DND-41 (cell line): ENCODE data around the gene RAB3GAP2.

ENCODE experiments used
- ATAC-seq: fragments of 200-7000 bp; cut with Tn5 transposase; 3 replicates; pipeline ENCODE4 v1.9.1; 2021; ENCODE audit warnings: low read depth; ENCODE audit not compliant: insufficient read depth
- DNase-seq: peaks from one replicate; pipeline ENCODE4 v3.0.0-alpha.2; 2020
- H2AFZ ChIP-seq: 2 replicates; pipeline ENCODE4 v1.6.0; 2012; ENCODE audit warnings: low read depth, low read length
- H3K27ac ChIP-seq: 2 replicates; pipeline ENCODE4 v1.5.1; 2012; ENCODE audit warnings: low read length, inconsistent platforms
- H3K27me3 ChIP-seq: fragments of 200-600 bp; sonication (generic); 2 replicates; pipeline ENCODE4 v1.6.0; 2012; ENCODE audit warnings: low read length, mild to moderate bottlenecking, inconsistent platforms; ENCODE audit not compliant: insufficient read depth, poor library complexity
- H3K36me3 ChIP-seq: 2 replicates; pipeline ENCODE4 v1.5.1; 2012; ENCODE audit warnings: low read length, inconsistent platforms; ENCODE audit not compliant: insufficient read depth
- H3K4me1 ChIP-seq: 2 replicates; pipeline ENCODE4 v1.5.1; 2012; ENCODE audit warnings: mild to moderate bottlenecking, low read length; ENCODE audit not compliant: insufficient read depth
- H3K4me2 ChIP-seq: 2 replicates; pipeline ENCODE4 v1.6.0; 2012; ENCODE audit warnings: mild to moderate bottlenecking, moderate library complexity, low read length, inconsistent platforms; ENCODE audit not compliant: insufficient read depth
- H3K4me3 ChIP-seq, 2 experiments: fragments of 200-600 bp in 1 of 2; shearing (Covaris generic) in 1 of 2; 2 replicates each; pipeline ENCODE4 v1.5.1; 2012 to 2016; ENCODE audit warnings: inconsistent platforms in 2 of 2, low read length in 2 of 2, mild to moderate bottlenecking in 2 of 2, low read depth in 1 of 2, moderate library complexity in 1 of 2
- H3K79me2 ChIP-seq: 2 replicates; pipeline ENCODE4 v1.6.0; 2012; ENCODE audit warnings: low read length, inconsistent platforms; ENCODE audit not compliant: insufficient read depth
- H3K9ac ChIP-seq: 2 replicates; pipeline ENCODE4 v1.6.0; 2012; ENCODE audit warnings: low read depth, mild to moderate bottlenecking, inconsistent platforms, low read length, moderate library complexity
- H3K9me3 ChIP-seq: 2 replicates; pipeline ENCODE4 v1.5.1; 2012; ENCODE audit warnings: low read length, moderate library complexity, mild to moderate bottlenecking, inconsistent platforms; ENCODE audit not compliant: insufficient read depth, severe bottlenecking
- H4K20me1 ChIP-seq: 2 replicates; pipeline ENCODE4 v1.6.0; 2012; ENCODE audit warnings: low read length; ENCODE audit not compliant: insufficient read depth
- EZH2 ChIP-seq: IDR thresholded peaks from 3 replicates; pipeline ENCODE4 v1.6.1; 2012; ENCODE audit warnings: borderline replicate concordance, low read depth, mild to moderate bottlenecking, moderate library complexity, low read length, inconsistent platforms; ENCODE audit not compliant: severe bottlenecking
- TF ChIP-seq, protein P1 (sequence below): IDR thresholded peaks from 2 replicates; pipeline ENCODE4 v1.5.1; 2012; ENCODE audit warnings: borderline replicate concordance, low read length, moderate library complexity, mild to moderate bottlenecking; ENCODE audit not compliant: poor library complexity, severe bottlenecking; ENCODE audit errors: extremely low read depth

Gene RAB3GAP2

DNA sequence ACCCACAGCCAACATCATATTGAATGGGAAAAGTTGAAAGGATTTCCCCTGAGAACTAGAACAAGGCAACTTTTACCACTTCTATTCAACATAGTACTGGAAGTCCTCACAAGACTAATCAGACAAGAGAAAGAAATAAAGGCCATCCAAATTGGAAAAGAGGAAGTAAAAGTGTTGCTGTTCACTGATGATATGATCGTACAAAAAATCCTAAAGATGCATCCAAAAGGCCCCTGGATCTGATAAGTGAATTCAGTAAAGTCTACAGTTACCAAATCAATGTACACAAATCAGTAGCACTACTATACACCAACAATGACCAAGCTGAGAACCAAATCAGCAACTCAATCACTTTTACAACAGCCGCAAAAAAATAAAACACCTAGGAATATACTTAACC lies 28.3 kb downstream of the RAB3GAP2 start:
- Histone ChIP-seq H3K9ac (no peak overlapping the region), H3K79me2 (peaks cover 47% of the 10 kb centered on the region)

DNA sequence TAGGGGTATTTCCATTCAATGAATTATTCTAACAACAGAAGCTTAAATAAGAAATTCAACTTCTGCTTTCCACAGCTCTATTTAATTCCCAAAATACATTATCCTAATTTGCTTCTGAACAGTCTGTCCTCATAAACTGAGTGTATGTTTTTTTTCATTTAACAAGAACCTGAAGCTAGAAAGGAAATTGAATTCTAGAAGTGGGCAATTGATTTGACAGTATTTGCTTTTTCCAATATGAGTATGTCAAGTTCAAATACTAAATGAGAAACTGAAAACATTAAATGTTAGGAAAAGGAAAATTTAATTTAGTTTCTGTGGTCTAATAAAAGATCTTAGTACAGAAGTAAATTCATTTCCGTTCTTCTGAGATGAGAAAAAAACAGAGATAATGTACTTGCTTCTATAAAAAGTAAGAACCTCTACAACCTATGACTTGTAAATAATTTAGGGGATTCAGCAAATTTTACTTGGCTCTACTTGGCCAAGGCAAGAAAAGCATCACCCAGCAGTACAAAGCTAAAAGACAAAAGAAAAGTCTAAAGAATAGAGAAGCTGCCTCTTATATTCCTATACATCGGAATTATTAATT lies 31.1 kb downstream of the RAB3GAP2 start:
- ATAC-seq (no peak), DNase-seq (no peak)
- no peak overlapping the region for H3K4me2 ChIP-seq
- H3K27me3 ChIP-seq, result no peaks in the 10 kb centered on the region
- H3K9me3 ChIP-seq, result no peaks in the 10 kb centered on the region
- no peaks in the 10 kb centered on the region for H3K36me3 ChIP-seq
- no peaks in the 10 kb centered on the region for H3K4me1 ChIP-seq
- H3K9ac ChIP-seq, result no peak overlapping the region
- no peak for TF ChIP-seq EZH2
- TF ChIP-seq, protein P1, sequence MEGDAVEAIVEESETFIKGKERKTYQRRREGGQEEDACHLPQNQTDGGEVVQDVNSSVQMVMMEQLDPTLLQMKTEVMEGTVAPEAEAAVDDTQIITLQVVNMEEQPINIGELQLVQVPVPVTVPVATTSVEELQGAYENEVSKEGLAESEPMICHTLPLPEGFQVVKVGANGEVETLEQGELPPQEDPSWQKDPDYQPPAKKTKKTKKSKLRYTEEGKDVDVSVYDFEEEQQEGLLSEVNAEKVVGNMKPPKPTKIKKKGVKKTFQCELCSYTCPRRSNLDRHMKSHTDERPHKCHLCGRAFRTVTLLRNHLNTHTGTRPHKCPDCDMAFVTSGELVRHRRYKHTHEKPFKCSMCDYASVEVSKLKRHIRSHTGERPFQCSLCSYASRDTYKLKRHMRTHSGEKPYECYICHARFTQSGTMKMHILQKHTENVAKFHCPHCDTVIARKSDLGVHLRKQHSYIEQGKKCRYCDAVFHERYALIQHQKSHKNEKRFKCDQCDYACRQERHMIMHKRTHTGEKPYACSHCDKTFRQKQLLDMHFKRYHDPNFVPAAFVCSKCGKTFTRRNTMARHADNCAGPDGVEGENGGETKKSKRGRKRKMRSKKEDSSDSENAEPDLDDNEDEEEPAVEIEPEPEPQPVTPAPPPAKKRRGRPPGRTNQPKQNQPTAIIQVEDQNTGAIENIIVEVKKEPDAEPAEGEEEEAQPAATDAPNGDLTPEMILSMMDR, result no peak
- H2AFZ ChIP-seq, result no peak overlapping the region
- H3K27ac ChIP-seq, result no peak overlapping the region
- H4K20me1 ChIP-seq, result peaks cover 2% of the 10 kb centered on the region; the same call in 1 of the 2 replicates
- H3K4me3 ChIP-seq, result no peak overlapping the region
- H3K79me2 ChIP-seq, result peaks cover 48% of the 10 kb centered on the region

More for the DNA sequence above, 28.3 kb downstream of the RAB3GAP2 start:
- no peaks in the 10 kb centered on the region for H3K4me1 ChIP-seq
- peaks cover 12% of the 10 kb centered on the region for H3K9me3 ChIP-seq
- no peaks in the 10 kb centered on the region for H3K27me3 ChIP-seq
- no peak overlapping the region for H2AFZ ChIP-seq
- ATAC-seq (no peak), DNase-seq (no peak)
- H3K36me3 ChIP-seq, result 0 out of 2 replicates have a peak, but pooled peaks cover 6% of the 10 kb centered on the region
- no peak overlapping the region for H3K4me2 ChIP-seq
- peaks cover 2% of the 10 kb centered on the region; the same call in 1 of the 2 replicates for H4K20me1 ChIP-seq
- no peak overlapping the region for H3K27ac ChIP-seq
- no peak for TF ChIP-seq EZH2
- TF ChIP-seq, protein P1, result no peak
- no peak overlapping the region for H3K4me3 ChIP-seq

DNA sequence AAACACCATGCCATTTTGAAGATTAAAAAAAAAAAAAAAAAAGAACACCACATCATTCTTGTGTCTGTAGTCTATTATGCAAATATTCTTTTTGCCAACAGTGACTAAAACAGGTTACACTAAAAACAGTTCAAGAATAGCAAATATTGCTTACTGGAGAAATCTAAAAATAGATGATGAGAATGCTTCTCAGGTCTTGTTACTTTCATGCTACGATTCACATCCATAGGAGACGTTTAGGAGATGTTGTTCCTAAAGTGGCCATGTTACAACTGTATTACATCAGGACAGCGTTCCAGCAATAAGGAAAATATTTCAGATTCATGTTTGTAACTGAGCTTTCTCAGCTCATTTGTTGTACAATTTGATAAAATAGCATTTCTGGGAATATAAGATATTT lies 32.3 kb downstream of the RAB3GAP2 start:
- no peak overlapping the region for H3K4me2 ChIP-seq
- no peak for ATAC-seq
- H4K20me1 ChIP-seq, result peaks cover 2% of the 10 kb centered on the region; the same call in 1 of the 2 replicates

More for the DNA sequence above, 32.3 kb downstream of the RAB3GAP2 start:
- H2AFZ ChIP-seq, result no peak overlapping the region
- TF ChIP-seq EZH2, result no peak
- TF ChIP-seq, protein P1, result no peak
- DNase-seq, result no peak
- H3K36me3 ChIP-seq, result no peaks in the 10 kb centered on the region
- H3K4me3 ChIP-seq, result no peak overlapping the region
- H3K27me3 ChIP-seq, result no peaks in the 10 kb centered on the region
- no peak overlapping the region for H3K9ac ChIP-seq
- no peaks in the 10 kb centered on the region for H3K9me3 ChIP-seq
- no peaks in the 10 kb centered on the region for H3K4me1 ChIP-seq
- no peak overlapping the region for H3K27ac ChIP-seq
- peaks cover 48% of the 10 kb centered on the region for H3K79me2 ChIP-seq
